DMS 273 treated with DMSO at 0.1 percent for 48 hours (cell line): Measurements from ENCODE around the gene NRL.
A peak's percentile ranks its signal among the peaks of the same experiment; 100 is the strongest.

Source experiments
- DNase-seq: peaks from one replicate; lab custom pipeline; 2025; lab: John Stamatoyannopoulos, UW

NRL gene

DNA sequence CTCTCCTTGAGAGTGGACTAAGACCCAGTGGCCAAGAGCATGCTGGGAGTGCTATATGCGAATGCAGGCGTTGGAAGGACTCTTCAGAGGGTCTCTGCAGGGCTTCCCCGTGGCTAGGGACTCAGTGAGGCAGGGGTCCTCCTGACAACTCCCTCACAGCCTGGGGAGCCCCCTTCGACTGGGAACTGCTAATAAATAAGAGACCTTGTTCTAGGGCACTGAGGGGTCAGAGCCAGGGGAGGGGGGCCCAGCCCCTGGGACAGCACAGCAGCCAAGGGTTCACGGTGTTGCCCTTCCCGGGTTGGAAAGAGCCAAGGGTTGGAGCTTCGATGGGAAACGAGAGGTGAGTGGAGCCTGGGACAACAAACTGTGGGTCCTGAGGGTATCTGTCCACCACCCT lies 49.3 kb downstream of the NRL start:
- no peak for DNase-seq

DNA sequence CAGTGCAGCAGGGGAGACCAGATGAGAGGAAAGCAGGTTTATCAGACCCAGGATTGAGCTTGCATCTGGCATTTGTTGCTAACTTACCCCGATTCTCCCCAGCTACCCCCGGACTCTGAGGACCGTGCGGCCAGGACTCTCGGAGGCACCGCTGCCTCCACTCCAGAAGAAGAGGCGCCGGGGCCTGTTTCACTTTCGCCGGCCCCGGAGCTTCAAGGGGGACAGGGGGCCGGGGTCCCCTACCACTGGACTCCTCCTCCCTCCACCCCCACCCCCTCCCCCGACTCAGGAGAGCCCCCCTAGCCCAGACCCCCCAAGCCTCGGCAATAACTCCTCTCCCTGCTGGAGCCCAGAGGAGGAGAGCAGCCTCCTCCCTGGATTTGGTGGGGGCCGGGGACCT lies 49.9 kb downstream of the NRL start:
- no peak for DNase-seq

DNA sequence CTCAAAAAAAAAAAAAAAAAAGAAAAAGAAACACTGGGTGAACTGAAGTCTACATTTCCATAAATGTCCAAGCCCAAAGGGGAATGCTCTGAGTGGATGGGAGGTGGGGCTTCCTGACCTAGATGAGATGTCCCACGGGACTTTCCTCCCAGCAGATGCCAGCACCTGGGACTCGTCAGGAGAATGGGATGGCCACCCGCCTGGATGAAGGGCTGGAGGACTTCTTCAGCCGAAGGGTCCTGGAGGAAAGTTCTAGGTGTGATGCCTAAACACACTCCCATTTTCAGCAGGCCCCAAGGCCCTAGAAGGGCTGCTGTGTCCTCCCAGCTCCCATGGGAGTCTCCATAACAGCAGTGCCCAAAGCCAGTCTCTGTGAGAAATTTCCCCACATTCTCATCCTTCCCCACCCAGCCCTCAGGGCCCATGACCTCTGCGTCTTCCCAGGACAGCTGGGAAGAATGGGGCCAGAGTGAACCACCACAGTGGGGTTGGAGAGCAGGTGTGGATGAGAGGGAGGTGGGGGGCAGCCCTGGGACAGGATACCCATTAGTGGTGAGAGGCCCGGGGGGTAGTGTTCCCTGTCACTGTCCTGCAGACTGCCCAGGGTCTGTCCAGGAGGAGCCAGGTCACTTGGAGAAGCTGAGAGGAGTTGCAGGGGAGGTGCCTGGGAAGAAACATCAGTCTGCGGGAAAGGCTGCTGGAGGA lies 50.5 kb downstream of the NRL start:
- no peak for DNase-seq

DNA sequence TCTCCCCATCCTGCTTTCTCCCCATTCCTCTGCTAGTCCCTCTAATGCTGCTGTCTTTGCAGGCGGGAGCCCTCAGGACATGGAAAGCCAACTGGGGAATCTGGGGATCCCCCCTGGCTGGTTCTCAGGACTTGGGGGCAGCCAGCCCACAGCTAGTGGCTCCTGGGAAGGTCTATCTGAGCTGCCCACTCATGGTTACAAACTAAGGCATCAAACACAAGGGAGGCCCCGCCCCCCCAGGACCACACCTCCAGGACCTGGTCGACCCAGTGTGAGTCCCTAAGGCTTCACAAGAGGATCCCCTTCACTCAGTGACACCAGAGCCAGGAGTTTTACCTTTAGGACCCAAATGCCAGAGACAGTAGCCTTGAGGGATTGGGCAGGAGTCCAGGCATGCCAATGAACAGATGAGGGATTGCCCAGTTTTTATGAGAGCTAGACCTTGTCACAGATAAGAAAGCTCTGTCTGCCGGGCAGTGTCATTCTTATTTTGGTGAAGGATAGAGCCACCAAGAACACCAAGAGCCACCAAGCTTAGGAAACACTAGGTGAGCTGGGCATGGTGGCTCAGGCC lies 51.4 kb downstream of the NRL start:
- no peak for DNase-seq

DNA sequence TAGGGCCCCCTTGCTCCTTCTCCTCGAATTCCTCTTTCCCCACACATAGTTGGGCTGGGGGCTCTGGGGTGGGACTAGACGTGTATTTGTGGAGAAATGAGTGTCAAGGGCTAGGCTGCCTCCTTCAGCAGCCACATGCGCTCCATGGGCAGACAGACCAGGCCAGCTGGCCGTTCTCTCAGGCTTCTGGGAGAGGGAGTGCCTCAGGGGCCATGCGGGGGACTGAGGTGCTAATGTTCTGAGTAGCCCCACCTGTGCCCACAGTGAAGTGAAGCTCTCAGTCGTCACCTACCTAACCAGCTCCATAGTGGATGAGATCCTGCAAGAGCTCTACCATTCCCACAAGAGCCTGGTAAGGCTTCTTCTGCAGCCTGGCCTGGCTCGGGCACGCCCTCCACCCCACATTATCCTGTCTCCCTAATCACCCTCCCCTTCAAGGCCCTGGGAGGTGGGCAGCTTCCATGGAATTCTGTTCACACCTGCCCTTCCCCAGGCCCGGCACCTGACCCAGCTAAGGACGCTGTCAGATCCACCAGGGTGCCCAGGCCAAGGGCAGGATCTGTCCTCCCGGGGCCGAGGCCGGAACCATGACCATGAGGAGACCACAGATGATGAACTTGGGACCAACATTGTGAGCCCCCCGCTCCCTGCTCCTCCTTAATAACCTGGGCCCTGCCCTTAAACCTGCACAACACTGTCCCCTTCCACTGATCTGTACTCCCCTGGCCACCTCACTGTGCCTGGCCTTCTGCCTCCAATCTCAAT lies 52.4 kb downstream of the NRL start:
- DNase-seq, result no peak

DNA sequence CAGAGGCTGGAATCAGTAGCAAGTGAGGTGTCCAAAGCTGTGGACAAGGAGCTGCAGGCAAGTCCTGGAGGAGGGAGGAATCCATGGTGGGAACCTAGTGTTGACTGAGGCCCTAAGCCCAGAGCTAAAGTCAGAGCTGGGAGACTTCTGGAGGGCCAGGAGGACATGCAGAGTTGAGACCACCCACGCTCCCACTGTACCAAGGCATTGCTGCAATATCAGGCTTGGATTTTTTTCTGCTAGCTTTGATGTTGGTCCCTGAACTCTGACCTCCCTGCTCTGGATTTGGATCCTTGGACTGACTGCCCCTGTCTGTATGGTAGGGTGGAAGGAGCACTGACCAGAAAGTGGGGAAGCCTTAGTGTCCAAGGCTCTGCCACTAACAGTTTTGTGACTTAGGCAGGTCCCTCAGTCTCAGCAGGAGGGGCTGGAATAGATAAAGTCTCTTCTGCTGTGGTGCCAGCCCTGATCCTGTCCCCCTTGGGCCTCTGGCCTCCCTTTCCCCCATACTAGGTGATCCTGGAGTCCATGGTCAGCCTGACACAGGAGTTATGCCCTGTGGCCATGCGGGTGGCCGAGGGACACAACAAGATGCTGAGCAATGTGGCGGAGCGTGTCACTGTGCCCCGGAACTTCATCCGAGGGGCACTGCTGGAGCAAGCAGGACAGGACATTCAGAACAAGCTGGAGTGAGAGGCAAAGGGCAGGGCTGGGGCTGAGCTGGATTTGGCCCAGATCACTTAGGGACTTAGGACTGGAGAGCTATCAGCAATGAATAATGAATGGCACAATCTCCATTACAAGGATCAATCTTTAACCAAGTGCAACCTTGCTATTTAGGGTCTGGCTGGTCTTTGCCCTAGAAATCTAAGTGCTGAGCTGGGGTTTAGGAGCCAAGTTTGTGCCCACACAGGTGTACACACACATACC lies 53.5 kb downstream of the NRL start:
- no peak for DNase-seq

DNA sequence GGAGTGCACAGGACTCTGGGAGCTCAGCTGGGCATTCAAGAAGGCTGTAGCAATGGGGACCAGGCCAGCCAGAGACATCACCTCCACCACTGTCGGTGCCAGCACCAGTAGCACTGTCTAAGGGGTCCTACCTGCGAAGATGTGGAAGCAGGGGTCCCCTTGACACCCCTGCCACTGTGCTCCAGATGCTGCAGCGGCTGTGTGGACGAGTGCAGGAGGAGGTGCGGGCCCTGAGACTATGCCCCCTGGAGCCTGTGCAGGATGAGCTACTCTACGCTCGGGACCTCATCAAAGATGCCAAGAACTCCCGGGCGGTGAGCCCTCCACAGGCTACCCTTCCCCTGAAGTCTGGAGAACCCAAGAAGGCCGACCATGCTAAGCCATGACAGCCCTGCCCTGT lies 54.3 kb downstream of the NRL start:
- DNase-seq, result no peak

DNA sequence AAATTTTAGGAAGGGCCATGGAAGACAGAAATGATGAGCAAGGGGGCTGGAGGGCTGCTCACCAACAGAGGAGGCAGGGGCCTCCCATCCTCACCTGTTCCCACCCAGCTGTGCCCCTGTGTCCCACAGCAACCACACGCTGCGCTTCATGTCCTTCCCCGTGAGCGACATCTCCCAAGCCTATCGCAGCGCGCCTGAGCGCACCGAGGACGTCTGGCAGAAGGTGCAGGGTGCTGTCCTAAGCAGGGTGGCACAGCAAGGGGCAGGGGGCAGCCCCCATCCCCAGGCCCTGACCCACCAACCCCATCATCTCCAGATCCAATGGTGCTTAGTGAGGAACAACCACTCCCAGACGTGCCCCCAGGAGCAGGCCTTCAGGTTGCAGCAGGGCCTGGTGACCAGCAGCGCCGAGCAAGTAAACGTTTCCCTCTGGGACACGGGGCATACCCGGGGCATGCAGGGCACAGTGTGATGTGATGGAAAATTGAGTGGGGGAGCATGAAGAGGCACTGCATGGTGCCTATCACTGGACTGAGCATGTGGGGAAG lies 54.8 kb downstream of the NRL start:
- no peak for DNase-seq

DNA sequence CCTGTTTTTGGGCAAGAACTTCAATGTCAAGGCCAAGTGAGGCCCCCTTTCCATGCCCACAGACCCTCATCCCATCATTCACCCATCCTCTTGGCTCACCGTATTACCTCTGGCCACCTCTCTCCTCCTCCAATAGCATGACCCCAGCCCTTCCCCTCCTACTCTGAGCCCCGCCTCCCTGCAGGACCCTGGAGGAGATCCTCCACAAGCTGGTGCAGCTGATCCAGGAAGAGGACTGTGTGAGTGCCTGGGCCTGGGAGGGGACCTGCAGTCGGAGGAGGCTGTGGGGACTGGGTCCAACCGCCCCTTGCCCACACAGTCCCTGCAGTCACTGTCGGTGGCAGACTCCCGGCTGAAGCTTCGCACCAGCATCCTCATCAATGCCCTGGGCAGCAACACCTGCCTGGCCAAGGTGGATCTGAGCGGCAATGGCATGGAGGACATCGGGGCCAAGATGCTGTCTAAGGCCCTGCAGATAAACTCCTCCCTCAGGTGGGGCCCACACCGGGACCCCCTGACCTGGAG lies 55.7 kb downstream of the NRL start:
- no peak for DNase-seq

DNA sequence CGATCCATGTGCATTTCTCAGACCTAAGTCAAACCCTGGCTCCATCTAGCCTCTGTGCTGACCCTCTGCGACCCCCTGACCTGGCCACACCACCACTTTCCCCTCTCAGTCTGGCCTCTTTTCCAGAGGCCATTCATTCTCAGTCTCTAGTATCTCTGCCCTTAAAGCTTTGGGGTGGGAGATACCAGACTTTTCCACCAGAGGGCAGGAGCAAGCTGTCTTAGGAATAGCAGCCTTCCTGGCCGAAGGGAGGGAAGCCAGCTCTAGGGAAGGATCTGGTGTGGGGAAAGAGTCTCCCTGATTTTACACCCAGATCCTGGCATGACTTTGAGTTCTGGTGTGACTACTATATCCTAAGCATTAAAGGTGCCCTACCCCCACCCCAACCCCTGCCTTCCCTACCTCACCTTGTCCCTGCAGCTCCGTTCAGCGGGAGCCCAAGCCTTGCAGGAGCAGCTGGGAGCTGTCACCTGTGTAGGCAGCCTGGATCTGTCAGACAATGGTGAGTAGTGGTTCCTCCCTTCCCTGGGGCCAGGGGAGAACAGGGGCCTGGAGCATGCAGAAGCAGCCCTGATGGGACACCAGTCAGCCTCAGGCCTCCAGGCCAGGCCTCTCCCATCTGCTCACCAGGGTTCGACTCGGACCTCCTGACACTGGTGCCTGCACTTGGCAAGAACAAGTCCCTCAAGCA lies 56.3 kb downstream of the NRL start:
- peak; percentile 27 for DNase-seq

DNA sequence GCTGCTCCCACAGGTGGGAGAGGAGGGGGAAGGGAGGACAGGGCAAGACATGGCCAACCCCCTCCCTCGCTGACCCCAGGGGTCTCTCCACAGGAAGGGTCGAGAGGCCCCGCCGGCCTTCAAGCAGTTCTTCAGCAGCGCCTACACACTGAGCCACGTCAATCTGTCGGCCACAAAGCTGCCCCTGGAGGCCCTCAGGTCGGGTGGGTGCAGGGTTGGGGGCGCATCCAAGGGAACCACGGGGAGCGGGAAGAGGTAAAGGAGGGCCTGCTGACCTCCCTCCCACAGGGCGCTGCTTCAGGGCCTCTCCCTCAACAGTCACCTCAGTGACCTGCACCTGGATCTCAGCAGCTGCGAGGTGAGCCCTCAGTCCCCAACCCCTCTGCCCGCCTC lies 56.9 kb downstream of the NRL start:
- no peak for DNase-seq

DNA sequence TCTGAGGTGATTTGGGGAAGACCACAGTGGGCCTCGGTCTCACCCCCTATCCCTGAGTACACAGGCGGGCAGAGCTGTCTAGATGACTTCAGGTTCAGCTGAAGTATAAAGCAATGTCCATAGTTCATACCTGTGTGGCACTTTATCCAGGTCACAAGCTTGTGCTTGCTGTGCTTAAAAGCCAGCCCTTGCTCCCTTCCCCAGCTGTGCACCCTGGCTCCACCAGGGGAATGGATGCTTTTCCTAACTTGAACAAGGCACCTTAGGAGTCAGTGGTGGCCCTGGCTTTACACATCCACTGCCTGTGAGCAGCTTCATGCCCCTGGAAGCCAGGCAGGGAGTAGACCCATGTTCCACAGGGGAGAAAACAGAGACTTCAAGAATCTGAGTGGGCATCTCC lies 57.5 kb downstream of the NRL start:
- no peak for DNase-seq

DNA sequence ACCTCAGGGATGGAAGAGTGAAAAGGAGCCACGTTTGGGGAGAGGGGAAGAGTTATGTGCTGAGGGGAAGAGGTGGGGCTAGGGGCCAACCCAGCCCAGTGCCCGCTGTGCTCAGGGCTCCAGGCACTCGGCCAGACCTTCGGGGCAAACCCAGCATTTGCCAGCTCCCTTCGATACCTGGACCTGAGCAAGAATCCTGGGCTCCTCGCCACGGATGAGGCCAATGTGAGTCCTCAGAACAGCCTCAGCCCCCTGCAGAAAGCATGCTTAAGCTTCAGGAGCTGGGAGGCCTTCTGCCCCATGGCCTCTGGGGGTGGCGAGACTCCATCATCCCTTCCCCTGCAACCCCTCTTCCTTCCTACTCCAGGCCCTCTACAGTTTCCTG lies 58.0 kb downstream of the NRL start:
- DNase-seq, result no peak

DNA sequence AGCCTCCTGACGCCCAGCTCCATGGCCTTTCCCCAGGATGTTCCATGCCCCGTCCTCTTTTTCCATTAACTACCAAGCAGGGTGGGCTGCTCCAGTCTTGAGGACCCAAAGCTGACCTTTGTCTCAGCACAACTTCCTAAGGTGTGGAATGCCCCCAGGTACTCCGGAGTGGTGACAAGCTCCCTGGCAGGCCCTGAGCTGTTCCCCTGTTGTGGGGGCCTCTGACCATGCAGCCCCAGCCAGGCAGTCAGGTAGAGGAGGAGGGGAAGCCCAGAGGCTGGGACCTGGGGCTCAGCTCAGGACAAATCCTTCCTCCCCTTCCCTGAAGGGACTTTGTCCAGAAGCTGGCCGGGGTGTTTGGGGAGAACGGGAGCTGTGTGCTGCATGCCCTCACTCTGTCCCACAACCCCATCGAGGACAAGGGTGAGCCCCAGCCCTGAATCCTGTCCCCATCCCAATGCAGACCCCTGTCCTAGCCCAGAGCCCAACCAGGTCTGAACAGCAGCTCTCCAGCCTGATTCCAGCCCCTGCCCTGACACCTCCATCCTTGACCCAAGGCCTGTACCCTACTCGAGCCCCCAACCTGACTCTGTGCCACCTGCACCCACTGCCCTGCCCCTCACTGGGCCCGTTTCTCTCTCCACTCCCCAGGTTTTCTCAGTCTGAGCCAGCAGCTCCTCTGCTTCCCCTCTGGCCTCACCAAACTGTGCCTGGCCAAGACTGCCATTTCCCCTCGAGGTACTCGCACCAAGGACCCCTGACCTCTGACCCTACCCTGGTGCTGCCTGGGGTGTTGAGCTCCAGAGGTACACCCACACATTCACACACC lies 58.6 kb downstream of the NRL start:
- no peak for DNase-seq

DNA sequence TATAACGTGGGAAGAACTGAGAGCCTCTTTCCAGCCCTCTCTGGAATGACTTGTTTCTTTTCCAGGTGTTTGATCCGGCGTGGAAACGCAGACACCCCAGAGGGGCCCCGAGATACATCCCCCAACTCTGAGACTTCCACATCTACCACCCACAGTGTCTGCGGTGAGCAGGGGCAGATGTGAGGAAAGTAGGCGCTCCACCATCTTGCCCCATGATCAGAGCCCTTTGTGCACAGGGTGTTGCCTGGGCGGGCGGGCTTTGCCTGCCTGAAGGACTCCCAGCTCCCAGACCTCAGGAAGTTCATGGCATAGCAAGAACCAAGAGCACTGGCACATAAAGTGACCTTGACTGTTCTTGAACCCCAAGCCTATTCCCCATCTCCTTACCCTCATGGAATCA lies 60.1 kb downstream of the NRL start:
- DNase-seq, result no peak

DNA sequence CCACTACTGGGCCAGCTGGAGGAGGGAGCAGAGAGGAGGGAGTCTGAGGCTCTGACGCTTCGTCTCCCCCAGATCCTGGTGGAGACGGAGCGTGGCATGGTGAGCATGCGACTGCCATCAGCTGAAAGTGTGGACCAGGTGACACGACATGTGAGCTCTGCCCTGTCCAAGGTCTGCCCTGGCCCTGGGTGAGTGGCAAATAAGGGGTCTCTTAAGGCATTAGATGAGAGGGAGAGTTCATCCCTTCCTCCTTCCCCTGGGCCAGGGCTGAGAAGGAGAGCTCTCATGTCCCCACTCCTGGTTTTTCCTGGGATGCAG lies 60.5 kb downstream of the NRL start:
- no peak for DNase-seq

DNA sequence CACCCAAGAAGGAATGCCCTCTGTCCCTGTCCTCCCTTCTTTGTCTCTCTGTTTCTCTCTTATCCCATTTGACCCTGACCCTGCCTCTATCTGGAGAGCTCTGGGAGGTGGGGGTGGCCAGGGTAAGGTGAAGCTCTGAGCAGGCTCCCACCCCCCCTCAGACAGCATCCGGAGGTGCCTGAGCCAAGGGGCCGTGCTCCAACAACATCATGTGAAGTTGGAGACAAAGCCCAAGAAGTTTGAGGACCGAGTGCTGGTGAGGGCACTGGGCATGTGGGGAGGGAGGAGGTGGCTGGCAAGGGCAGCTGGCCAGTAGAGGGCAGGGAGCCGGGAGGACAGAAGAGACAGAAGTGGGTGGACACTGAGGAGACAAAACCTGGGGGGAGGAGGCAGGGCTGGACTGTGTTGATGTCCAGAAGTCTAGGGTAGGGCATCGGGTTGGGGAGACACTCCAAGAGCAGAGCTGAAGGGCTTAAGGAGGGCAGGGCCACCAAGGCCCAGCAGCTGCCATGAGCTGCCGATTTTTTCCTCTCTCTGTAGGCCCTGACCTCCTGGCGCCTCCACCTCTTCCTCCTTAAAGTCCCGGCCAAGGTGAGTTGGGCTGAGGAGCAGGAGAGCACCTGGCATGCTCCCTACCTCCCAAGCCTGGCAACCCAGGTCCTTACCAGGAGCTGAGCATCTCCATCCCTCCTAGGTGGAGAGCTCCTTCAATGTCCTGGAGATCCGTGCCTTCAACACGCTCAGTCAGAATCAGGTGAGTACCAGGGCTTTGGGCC lies 61.0 kb downstream of the NRL start:
- DNase-seq, result no peak

DNA sequence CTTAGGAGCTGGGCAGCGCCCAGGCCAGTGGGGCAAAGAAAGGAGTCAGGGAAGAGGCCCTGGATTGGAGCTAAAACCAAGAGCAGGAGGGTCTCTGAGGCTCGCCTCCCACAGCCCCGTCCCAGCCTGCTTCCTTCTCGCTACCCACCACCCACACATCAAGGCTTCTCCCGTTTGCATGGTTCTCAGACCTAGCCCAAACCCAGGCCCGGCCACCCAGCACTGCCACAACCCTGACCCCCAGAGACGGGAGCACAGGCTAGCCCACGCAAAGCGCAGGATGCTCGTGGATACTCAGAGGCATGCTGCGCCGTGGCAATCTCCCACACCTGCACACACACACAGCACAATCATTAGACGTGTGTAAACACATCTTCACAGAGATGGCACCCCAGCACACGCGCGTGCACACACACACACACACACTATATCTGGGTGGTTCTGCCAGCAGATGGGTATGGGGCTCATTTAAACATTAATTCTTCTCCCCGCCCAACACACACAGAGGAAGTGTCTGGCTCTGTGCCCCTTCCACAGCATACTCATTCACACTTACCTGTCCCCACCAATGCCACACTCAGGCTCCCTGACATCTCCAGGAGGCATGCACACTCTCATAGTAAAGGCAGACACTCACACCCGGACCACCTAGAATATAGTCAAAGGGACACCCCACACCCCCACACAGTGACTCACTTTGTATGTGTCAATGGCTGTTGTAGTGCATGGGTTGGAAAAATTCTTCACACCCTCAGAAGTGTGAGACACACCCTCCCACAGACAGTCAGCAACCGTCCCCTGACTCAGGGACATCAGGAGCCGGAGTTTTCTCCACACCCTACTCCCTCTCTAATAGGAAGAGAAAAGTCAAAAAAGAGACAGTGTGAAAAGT lies 61.8 kb downstream of the NRL start:
- no peak for DNase-seq
